Parathyroid adenoma (tissue), 2 donors: Measurements from ENCODE around the gene AGMAT.

Experiments
- H2AFZ ChIP-seq: fragments of 300-600 bp; sonication (generic); one replicate; pipeline ENCODE4 v1.7.0; 2017; ENCODE audit warnings: antibody characterized with exemption, mild to moderate bottlenecking
- H3K27ac ChIP-seq: fragments of 300-600 bp; sonication (generic); one replicate; pipeline ENCODE4 v1.7.0; 2017
- H3K27me3 ChIP-seq: fragments of 300-600 bp; sonication (generic); one replicate; pipeline ENCODE4 v1.7.0; 2017; ENCODE audit warnings: low read length; ENCODE audit not compliant: control insufficient read depth, insufficient read depth
- H3K36me3 ChIP-seq: fragments of 300-600 bp; sonication (generic); one replicate; pipeline ENCODE4 v1.7.0; 2017; ENCODE audit warnings: low read length; ENCODE audit not compliant: control insufficient read depth, insufficient read depth
- H3K4me1 ChIP-seq: fragments of 300-600 bp; sonication (generic); one replicate; pipeline ENCODE4 v1.7.0; 2017; ENCODE audit warnings: control low read depth
- H3K4me2 ChIP-seq: fragments of 300-600 bp; sonication (generic); one replicate; pipeline ENCODE4 v1.7.0; 2017; ENCODE audit warnings: low read length
- H3K4me3 ChIP-seq: fragments of 300-600 bp; sonication (generic); one replicate; pipeline ENCODE4 v1.7.0; 2017; ENCODE audit warnings: low read depth, low read length
- H3K79me2 ChIP-seq: fragments of 300-600 bp; sonication (generic); one replicate; pipeline ENCODE4 v1.7.0; 2017; ENCODE audit warnings: control low read depth
- H3K9ac ChIP-seq: fragments of 300-600 bp; sonication (generic); one replicate; pipeline ENCODE4 v1.7.0; 2017; ENCODE audit warnings: mild to moderate bottlenecking
- H3K9me3 ChIP-seq: fragments of 300-600 bp; sonication (generic); one replicate; pipeline ENCODE4 v1.7.0; 2017; ENCODE audit warnings: low read length; ENCODE audit not compliant: control insufficient read depth
- TF ChIP-seq, protein P1 (sequence below): fragments of 300-600 bp; sonication (generic); IDR thresholded peaks from one replicate; pipeline ENCODE4 v1.7.0; 2017; ENCODE audit warnings: antibody characterized with exemption, mild to moderate bottlenecking
- donor health status: primary hyperparathyroidism.

The AGMAT gene

DNA sequence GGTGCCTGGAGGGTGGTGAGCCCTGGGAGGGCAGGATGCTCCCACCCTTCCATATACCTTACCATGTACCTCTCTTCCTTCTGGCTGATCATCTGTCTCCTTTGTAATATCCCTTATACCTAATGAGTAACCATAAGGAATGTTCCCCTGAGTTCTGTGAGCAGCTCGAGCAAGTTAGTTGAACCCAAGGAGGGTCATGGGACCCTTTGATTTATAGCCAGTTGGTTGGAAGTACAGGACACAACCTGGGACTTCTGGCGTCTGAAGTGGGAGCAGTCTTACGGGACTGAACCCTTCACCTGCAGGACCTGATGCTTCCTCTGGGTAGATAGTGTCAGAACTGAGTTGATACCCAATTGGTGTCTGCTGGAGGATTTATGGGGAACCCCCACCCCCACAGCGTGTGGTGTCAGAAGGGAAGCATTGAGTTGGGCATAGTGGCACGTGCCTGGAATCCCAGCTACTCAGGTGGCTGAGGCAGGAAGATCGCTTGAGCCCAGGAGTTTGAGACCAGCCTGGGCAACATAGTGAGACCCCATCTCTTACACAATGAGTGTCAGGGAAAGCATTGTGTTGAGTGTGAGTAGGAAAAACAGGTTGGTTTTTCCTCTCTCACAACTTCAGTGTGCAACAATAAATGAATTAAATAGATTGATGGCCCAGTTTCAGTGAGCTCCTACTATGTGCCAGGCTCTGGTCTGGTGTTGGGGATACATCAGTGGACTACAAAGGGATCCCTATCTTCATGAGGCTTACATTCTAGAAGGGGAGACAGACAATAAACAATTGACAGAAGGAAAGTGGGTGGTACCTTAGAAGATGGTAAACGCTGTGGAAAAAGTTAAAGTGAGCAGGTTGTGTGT is 42.2 kb downstream of the AGMAT start:
- Histone ChIP-seq H3K27me3 (no peaks in the 10 kb centered on the region), H3K79me2 (no peaks in the 10 kb centered on the region), H3K27ac (no peak overlapping the region), H3K4me3 (no peak overlapping the region), H2AFZ (no peak overlapping the region), H3K9ac (no peak overlapping the region), H3K4me2 (no peak overlapping the region), H3K36me3 (no peaks in the 10 kb centered on the region), H3K4me1 (no peaks in the 10 kb centered on the region), H3K9me3 (no peaks in the 10 kb centered on the region)
- TF ChIP-seq, protein P1, sequence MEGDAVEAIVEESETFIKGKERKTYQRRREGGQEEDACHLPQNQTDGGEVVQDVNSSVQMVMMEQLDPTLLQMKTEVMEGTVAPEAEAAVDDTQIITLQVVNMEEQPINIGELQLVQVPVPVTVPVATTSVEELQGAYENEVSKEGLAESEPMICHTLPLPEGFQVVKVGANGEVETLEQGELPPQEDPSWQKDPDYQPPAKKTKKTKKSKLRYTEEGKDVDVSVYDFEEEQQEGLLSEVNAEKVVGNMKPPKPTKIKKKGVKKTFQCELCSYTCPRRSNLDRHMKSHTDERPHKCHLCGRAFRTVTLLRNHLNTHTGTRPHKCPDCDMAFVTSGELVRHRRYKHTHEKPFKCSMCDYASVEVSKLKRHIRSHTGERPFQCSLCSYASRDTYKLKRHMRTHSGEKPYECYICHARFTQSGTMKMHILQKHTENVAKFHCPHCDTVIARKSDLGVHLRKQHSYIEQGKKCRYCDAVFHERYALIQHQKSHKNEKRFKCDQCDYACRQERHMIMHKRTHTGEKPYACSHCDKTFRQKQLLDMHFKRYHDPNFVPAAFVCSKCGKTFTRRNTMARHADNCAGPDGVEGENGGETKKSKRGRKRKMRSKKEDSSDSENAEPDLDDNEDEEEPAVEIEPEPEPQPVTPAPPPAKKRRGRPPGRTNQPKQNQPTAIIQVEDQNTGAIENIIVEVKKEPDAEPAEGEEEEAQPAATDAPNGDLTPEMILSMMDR, result no peak

DNA sequence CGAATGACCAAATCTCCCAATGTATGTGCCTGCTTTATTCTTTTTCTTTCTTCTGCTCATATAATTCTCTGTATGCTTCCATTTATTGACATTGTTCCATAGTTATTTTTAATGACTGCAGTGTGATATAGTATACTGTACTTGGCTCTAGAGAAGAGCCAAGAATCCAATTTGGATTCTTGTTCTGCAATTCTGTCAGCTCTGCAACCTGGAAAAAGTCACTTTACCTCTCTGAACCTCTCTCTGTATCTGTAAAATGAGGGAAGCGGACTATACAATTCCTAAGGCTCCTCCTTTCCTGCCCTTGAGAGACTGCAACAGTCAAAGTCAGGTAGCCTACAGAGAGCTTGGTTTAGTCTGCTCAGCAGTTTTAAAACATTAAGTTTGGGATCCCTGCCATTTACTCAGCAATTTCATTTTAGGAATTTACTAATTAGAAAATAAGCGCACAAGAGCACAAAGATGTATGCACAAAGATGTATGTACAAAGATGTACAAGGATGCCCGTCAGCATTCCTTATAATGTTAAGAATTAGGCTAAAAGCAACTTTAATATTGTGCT is 43.5 kb downstream of the AGMAT start:
- H3K4me2 ChIP-seq, result no peak overlapping the region
- no peak overlapping the region for H2AFZ ChIP-seq
- no peaks in the 10 kb centered on the region for H3K4me1 ChIP-seq
- no peaks in the 10 kb centered on the region for H3K36me3 ChIP-seq
- H3K27ac ChIP-seq, result no peak overlapping the region
- H3K9me3 ChIP-seq, result no peaks in the 10 kb centered on the region
- no peak overlapping the region for H3K4me3 ChIP-seq
- TF ChIP-seq, protein P1, result no peak
- H3K79me2 ChIP-seq, result no peaks in the 10 kb centered on the region
- H3K27me3 ChIP-seq, result no peaks in the 10 kb centered on the region
- H3K9ac ChIP-seq, result no peak overlapping the region

DNA sequence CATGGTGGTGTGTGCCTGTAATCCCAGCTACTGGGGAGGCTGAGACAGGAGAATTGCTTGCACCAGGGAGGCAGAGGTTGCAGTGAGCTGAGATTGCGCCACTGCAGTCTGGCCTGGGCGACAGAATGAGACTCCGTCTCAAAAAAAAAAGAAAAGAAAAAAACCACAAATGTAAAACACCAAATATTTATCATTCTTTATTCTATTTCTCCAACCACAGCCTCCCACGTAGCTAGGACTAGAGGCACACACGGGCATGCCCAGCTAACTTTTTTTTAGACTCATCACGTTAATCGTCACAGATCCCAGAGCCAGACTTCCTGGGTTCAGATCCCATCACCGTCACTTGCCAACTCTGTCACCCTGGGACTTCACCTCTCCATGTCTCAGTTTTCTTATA is 44.7 kb downstream of the AGMAT start:
- no peak overlapping the region for H3K4me3 ChIP-seq
- no peaks in the 10 kb centered on the region for H3K36me3 ChIP-seq
- H3K4me1 ChIP-seq, result no peaks in the 10 kb centered on the region
- no peaks in the 10 kb centered on the region for H3K9me3 ChIP-seq
- no peak overlapping the region for H3K9ac ChIP-seq
- H3K4me2 ChIP-seq, result no peak overlapping the region
- H3K27me3 ChIP-seq, result no peaks in the 10 kb centered on the region
- no peak overlapping the region for H2AFZ ChIP-seq
- H3K79me2 ChIP-seq, result no peaks in the 10 kb centered on the region
- H3K27ac ChIP-seq, result no peak overlapping the region
- TF ChIP-seq, protein P1, result no peak

DNA sequence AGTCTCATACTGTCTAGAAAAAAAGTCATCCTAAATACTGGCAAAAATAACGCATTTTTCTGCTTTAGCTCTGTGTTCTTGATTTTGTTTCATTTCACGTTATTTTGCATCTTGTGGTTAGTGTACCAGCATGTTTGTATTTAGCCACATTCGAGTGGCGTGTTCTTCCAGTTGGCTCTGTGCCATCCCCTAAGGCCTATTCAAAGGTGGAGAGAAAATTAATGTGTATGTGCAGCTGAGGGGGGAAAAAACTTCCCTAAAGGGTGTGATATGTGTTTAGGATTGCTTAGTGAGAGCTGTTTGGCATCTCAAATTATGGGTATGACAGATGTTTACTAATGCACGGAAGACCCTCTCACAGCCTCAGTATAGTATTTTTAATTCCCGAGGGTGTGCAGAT is 46.1 kb downstream of the AGMAT start:
- Histone ChIP-seq H3K36me3 (no peaks in the 10 kb centered on the region), H3K4me1 (no peaks in the 10 kb centered on the region), H3K4me2 (no peak overlapping the region), H3K27me3 (no peaks in the 10 kb centered on the region), H2AFZ (no peak overlapping the region), H3K4me3 (no peak overlapping the region), H3K79me2 (no peaks in the 10 kb centered on the region), H3K27ac (no peak overlapping the region), H3K9ac (no peak overlapping the region), H3K9me3 (no peaks in the 10 kb centered on the region)
- TF ChIP-seq, protein P1, result no peak
